EL (cell line): ENCODE measurements around the gene TXNDC11.

Experiments
- DNase-seq: peaks from one replicate; pipeline ENCODE4 v3.0.0-alpha.2; 2016

The TXNDC11 gene

GRCh38 chr16:11673091-11674000 is 69.3 kb downstream of the TXNDC11 start:
- no peak for DNase-seq

GRCh38 chr16:11672206-11673090 is 70.2 kb downstream of the TXNDC11 start:
- no peak for DNase-seq

DNA sequence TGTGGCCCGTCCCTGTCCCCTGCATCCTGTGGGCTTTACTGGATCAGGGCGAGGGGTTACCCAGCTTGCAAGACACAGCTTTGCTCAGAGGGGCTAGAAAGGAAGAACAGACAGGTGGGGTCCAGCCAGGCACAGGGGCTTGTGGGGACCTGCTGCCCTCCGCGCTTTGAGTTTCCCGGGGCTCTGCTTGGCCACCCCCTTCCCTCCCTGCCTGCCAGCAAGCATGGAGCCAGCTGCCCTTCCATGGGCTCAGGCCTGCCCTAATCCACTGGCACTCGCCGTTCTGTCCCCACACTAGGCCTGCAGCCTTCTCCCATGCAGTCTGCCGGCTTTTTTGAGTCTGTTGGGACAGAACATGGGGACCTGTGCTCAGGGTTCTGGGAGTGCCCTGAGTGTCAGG is 71.0 kb downstream of the TXNDC11 start:
- no peak for DNase-seq

- DNase-seq, result no peak
Measured at GRCh38 chr16:11671271-11671670, 71.4 kb downstream of the TXNDC11 start.

DNA sequence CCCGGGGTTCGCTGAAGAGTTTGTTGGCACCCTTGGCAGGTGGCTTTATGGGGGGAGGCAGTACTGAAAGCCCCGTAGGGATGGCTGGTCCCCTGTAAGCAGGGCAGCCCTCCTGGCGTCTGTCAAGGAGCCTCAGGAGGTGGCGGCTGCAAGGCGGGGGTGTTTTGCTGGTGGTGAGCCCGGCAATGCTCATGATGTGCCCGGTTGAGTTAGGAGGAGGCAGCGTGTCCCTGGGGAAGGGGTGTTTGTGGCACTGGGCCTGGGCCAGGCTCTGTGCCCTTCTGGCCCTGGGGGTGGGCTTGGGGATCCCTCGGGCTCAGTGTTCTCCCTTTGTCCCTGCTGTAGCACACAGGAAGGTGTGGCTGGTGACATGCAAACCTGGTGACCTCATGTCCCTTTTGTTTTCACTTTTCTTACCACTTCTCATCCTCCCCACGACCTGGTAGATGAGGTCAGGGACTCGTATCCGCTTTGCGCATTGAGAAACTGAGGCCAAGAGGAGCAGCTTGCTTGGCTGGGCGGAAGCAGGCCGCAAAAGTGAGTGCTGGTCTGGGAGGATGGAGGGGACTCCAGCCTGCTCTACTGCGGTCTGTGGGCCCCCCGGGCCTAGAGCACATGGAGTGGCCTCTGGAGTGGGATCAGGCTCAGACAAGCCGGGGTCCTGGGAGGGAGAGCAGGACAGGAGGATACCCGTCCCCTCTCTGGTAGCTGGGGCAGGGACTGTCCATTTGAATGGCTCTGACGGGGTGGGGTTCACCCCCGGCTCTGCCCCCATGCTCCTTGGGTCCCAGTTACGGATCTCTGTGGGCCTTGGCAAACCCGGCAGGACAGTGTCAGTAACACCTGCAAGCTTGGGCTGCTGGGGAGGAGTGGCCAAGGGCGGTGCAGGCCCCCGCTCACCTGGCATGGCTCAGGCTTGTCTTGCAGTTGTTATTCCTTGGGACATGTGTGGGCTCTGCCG is 72.2 kb downstream of the TXNDC11 start:
- no peak for DNase-seq

GRCh38 chr16:11669380-11670146 is 73.1 kb downstream of the TXNDC11 start:
- peak; percentile 24 for DNase-seq

GRCh38 chr16:11668623-11669379 is 73.9 kb downstream of the TXNDC11 start:
- DNase-seq, result no peak

- DNase-seq, result peak; percentile 83
Measured at GRCh38 chr16:11667824-11668622, 74.6 kb downstream of the TXNDC11 start, which contains the start of gene SNN. TSS of gene SNN (plus strand) at chr16:11668455. CDS start at chr16:11676060, 7,605 bp downstream.

DNA sequence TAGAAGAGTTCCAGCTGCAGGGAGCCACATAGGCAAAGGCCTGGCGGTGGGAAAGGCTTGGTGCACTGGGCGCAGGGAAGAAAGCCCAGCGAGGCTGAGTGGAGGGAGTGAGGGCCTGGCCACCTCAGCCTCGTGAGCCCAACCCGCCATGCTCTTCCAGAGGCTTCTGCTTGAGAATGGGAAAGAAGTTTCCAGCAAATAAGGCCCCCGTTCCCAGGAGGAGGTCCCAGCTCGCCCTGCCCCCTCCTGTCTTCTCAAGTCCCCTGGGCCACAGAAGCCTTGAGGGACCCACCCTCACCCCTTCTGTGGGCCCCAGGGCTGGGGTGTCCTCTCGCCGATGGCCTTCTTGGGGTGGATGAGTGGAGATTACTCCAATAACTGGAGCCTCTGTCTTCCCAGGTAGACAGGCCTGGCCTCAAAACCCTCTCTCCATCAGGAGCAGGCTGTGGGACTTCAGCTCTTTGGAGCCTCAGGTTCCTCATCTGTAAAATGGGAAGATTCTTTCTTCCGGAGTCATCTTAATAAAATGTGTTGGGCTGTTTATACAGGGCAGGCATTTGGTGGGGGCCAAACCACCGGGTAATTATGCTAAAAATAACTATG is 75.3 kb downstream of the TXNDC11 start:
- DNase-seq, result no peak

DNA sequence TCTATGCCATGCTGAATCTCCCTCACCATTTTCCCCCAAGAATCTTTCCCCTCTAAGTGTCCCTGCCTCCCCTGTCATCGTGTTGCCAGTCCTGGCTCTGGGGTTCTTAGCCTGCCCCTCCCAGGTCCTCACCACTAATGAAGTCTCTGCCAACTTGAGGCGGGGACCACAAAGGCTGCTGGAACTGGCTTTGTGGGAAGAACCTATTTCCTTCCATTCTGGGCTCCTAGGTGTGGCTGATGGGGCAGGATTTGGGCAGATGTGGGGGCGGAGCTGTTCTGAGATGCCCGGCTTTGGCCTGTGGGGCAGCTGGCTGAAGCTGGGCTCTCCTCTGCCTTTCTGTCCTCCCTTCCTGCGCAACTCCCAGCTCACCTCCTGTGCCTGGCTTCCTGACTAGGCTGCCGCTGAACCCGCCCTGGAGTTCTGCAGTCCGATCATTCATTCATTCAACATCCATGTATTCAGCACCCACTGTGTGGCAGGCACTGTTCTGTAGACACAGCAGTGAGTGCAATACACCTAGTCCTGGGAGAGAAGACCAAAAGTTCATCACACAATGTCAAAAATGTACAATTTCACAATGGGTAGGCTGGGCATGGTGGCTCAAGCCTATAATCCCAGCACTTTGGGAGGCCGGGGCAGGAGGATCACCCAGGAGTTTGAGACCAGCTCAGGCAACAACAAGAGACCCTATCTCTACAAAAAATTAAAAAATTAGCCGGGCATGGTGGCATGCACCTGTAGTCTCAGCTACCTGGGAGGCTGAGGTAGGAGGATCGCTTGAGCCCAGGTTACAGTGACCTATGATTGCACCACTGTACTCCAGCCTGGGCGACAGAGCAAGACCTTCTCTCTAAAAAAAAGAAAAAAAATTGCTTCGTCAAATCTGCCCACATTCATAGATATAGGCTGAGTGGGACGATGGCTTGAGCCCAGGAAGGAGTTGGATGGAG is 76.3 kb downstream of the TXNDC11 start:
- DNase-seq, result no peak

DNA sequence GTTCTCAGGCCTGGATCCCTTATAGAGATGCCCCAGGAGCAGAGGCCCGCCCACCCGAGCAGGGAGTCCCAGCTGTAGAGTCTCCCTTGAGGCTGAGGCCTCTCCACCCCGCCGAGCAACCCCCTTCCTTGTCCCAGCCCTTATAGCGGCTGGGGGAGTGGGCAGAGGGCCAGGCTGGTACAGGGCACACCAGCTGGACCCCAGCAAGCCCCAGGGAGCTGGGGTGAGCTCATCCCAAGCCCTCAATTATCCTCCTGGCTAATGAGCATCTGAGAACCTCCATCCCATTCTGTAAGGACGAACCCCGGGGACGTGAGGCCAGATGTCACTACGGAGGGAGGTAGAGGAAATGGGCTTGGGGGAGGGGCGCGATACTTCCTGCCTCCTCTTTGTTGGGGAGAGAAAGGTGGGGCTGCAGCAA is 77.6 kb downstream of the TXNDC11 start:
- no peak for DNase-seq

DNA sequence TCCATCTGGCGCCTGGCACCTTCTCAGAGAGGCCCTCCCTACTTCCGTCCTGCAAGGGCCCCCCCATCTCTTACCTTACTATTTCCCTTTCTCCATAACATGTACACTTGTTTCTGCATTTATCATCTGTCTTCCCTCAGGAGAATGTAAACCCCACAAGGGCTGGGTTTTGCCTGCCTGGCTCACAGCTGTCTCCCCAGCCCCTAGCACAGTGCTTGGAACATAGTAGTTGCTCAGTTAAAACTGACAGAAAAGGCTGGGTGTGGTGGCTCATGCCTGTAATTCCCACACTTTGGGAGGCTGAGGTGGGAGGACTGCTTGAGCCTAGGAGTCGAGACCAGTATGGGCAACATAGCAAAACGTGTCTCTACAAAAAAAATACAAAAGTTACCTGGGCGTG is 80.1 kb downstream of the TXNDC11 start:
- DNase-seq, result no peak

GRCh38 chr16:11660565-11660964 is 82.1 kb downstream of the TXNDC11 start:
- DNase-seq, result no peak

DNA sequence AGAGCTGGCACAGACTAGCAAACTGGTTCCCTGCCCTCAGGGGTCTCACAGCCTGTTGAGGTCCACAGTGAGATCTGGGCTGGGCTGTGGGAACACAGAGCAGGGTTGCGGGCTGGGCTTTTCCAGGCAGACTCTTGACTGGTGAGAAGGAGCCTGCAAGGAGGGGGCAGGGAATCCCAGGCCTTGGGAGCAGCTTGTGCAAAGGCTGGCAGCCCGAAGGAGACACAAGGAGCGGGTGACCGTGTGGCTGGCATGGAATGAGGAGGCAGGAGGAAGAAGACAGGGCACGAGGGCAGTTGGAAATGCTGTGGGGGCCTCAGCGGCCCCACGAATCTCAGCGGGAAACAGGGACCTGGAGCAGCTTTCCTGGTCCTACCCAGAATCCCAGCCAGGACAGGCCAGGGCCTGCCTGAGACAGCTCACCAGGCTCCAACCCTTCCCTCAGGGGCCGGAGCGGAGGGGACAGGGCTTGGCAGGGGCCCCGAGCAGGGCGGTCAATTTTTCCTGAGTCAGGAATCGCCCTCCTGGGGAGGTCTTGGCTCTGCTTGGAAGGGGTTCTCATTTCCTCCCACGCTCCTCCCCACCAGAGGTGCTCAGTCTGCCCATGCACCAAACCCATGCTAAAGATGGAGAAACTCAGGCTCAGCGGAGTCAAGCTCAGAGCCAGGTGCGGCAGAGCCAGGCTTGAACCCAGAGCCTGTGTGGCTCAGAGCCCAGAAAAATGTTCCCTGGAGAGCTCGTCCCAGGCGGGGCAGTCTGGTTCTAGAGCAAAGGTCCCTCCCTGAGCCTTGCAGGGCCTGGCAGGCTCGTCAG is 83.6 kb downstream of the TXNDC11 start:
- no peak for DNase-seq

- no peak for DNase-seq
Measured at GRCh38 chr16:11657556-11657955, 85.1 kb downstream of the TXNDC11 start.

GRCh38 chr16:11655655-11656054 is 87.0 kb downstream of the TXNDC11 start:
- no peak for DNase-seq

- DNase-seq, result no peak
Measured at GRCh38 chr16:11651796-11652195, 90.9 kb downstream of the TXNDC11 start.
